ENCODE measurements around the gene PNO1.
A peak's percentile ranks its signal among the peaks of the same experiment; 100 is the strongest.

PNO1 gene

GRCh38 chr2:68196120-68196716 is 38.5 kb downstream of the PNO1 start:
- peak in 1 of 2 donors; percentile 64 for DNase-seq

GRCh38 chr2:68200157-68200787 is 42.6 kb downstream of the PNO1 start:
- peak; percentile 84 for DNase-seq

- DNase-seq, result no peak
These were observed 45.9 kb downstream of the PNO1 start for GRCh38 chr2:68203587-68203986.

- peak in 1 of 2 donors; percentile 31 for DNase-seq
These were observed 49.1 kb downstream of the PNO1 start for GRCh38 chr2:68206793-68207192.

- no peak for DNase-seq
These were observed 56.7 kb downstream of the PNO1 start for GRCh38 chr2:68214381-68214780.

- no peak for DNase-seq
These were observed 59.0 kb downstream of the PNO1 start for GRCh38 chr2:68216454-68217310.

- no peak for DNase-seq
These were observed 60.0 kb downstream of the PNO1 start for GRCh38 chr2:68217729-68218128.

GRCh38 chr2:68218343-68218901 is 60.7 kb downstream of the PNO1 start:
- DNase-seq, result no peak

- DNase-seq, result no peak
These were observed 64.6 kb downstream of the PNO1 start for GRCh38 chr2:68222287-68222686.

- DNase-seq, result peak; percentile 20 to 29
These were observed 65.7 kb downstream of the PNO1 start for GRCh38 chr2:68223419-68223818.

GRCh38 chr2:68225119-68225632 is 67.5 kb downstream of the PNO1 start:
- DNase-seq, result peak; percentile 59 to 62

Measured in inflammatory macrophage treated with lipopolysaccharide for 1 hour (primary cell).